Globus pallidus (tissue), 1 donor: ENCODE data around the gene BLOC1S6.
"Not testable (repeated sequence)": the region's sequence is repeated elsewhere in the genome, so short reads cannot be mapped to it uniquely, and the experiment has no call there.

Experiments
- DNase-seq: peaks from one replicate; pipeline ENCODE4 v3.0.0-alpha.2; 2015; ENCODE audit warnings: low spot score

The BLOC1S6 gene

GRCh38 chr15:45641374-45641781 is 54.2 kb downstream of the BLOC1S6 start:
- no peak for DNase-seq

GRCh38 chr15:45641999-45642932 is 55.1 kb downstream of the BLOC1S6 start:
- DNase-seq = no peak

GRCh38 chr15:45644437-45644836 is 57.3 kb downstream of the BLOC1S6 start:
- DNase-seq = no peak

GRCh38 chr15:45645026-45645980 is 58.1 kb downstream of the BLOC1S6 start:
- DNase-seq = no peak

- DNase-seq = no peak
These were observed 59.0 kb downstream of the BLOC1S6 start for GRCh38 chr15:45646220-45646619.

- DNase-seq = no peak
These were observed 60.6 kb downstream of the BLOC1S6 start for GRCh38 chr15:45647828-45648227.

DNA sequence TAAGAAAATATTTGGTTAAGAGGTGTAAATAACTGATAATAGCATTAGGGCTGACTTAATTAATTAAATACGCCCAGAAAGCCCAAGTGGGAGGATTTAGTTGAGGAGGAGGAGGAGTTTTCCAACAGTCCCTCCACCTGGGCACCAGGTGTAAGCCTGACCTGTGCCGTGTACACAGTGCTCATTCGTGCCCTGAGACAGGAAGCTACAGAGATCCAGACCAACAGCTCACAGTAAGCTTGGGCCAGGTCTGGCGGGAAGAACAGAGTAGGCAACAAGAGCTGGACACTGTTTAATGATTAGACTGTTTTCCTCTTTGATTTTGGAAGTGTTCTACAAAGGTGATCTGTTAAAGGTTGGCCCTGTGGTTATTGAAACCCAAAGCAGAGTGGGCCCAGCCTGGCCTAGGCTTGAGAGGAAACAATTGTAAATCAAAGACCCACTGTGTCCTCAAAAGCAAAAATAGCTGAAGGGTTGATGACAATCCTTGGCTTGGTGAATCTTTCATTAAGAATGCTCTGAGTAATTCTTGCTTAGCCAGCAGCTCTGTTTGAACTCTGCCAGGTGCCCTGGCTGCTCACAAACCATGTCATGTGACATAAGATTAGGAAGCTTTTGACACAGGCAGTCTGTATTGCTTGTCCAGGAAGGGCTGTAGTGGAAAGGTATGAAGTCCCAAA is 61.5 kb downstream of the BLOC1S6 start:
- no peak for DNase-seq

DNA sequence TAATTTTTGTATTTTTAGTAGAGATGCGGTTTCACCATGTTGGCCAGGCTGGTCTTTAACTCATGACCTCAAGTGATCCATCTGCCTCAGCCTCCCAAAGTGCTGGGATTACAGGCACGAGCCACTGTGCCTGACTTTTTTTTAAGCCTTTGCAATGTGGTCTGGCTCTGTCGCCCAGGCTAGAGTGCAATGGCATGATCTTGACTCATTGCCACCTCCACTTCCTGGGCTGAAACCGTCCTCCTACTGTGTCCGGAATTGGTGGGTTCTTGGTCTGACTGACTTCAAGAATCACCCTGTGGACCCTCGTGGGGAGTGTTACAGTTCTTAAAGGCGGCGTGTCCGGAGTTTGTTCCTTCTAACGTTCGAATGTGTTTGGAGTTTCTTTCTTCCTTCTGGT is 62.8 kb downstream of the BLOC1S6 start:
- not testable (repeated sequence) for DNase-seq

GRCh38 chr15:45650889-45651525 is 63.8 kb downstream of the BLOC1S6 start:
- DNase-seq = no peak

DNA sequence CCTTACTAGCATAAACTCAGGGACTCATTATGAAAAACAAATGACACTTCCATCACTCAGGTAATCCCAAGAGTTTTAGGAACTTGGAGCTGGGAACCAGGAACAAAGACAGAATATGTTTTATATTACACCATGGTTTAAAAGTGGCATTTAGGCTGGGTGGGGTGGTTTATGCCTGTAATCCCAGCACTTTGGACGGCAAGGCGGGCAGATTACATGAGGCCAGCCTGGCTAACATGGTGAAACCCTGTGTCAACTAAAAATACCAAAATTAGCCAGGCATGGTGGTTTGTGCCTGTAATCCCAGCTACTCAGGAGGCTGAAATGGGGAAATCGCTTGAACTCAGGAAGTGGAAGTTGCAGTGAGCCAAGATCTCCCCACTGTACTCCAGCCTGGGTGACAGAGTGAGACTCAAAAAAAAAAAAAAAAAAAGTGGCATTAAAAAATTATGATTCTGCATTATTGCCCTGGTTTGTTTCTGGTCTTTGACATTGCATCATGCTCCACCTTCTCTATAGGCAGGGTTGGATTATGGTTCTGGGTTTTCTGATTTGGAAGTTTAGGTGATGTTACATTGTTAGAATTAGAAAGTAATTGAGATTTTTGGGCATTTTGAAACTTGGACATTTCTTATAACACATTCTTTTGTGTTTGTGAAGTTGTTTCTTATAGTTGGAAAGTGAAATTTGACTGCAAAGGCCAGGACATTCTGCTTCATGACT is 66.7 kb downstream of the BLOC1S6 start:
- no peak for DNase-seq

- no peak for DNase-seq
These were observed 67.6 kb downstream of the BLOC1S6 start for GRCh38 chr15:45654749-45655148.

DNA sequence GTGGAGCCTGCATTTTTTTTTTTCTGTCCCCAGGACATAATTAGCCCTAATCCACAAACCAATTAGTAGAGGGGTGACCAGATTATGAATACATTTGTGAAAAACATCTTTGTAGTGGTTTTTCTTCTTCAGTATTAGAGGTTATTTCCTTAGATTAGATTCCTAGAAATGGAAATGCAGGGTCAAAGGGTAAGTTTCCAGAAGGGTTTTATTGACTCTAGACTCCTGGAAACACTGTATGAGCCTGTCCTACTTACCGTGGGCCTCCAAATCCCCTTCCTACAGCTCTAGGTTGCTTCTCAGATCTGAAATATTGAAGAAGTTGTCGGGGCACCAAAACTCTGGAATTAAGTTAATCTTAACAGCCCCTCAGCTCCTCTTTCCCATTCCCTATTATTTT is 70.1 kb downstream of the BLOC1S6 start:
- no peak for DNase-seq

GRCh38 chr15:45657764-45658545 is 70.8 kb downstream of the BLOC1S6 start:
- no peak for DNase-seq
